Measurements from ENCODE around the gene IGSF6.
A peak's percentile ranks its signal among the peaks of the same experiment; 100 is the strongest.

Gene IGSF6

GRCh38 chr16:21645261-21645721 lies 7.1 kb downstream of the IGSF6 start:
- H3K4ac ChIP-seq (ENCODE audit: low read depth in 1 of 2, low read length in 2 of 2), result no peak overlapping the region
- no peak overlapping the region for H2AFZ ChIP-seq (ENCODE audit: low read depth, low read length)
- H3K4me1 ChIP-seq (ENCODE audit: control insufficient read depth, insufficient read depth, low read depth, low read length), result peaks cover 4% of the 10 kb centered on the region
- peak overlapping the region in 1 of 2 experiments; percentile 72 for H3K4me3 ChIP-seq (ENCODE audit: insufficient read depth in 1 of 2, low read depth in 1 of 2, low read length in 2 of 2)
- H4K91ac ChIP-seq (ENCODE audit: low read length), result no peak overlapping the region
- WGBS, result 87% methylated on average over 5 of the region's 9 CpGs
- no peak overlapping the region for H2BK5ac ChIP-seq (ENCODE audit: low read depth, low read length, poor library complexity, severe bottlenecking)
- peaks cover 35% of the 10 kb centered on the region for H3K79me1 ChIP-seq (replicated peaks; ENCODE audit: low read length, poor library complexity, severe bottlenecking)
- H3K27me3 ChIP-seq (ENCODE audit: control insufficient read depth in 1 of 2, insufficient read depth in 1 of 2, low read length in 2 of 2), result no peaks in the 10 kb centered on the region
- H2BK12ac ChIP-seq (ENCODE audit: low read length in 2 of 2), result no peak overlapping the region
- no peak overlapping the region for H3K18ac ChIP-seq (ENCODE audit: low read depth in 1 of 2, low read length in 2 of 2)
- no peak overlapping the region for H4K8ac ChIP-seq (ENCODE audit: low read length)
- no peak overlapping the region for H3K27ac ChIP-seq (ENCODE audit: low read length, poor library complexity, severe bottlenecking)
- H2BK15ac ChIP-seq (ENCODE audit: low read depth, poor library complexity, severe bottlenecking), result no peak overlapping the region
- H3K36me3 ChIP-seq (ENCODE audit: control insufficient read depth in 1 of 2, insufficient read depth in 2 of 2, low read depth in 1 of 2, low read length in 2 of 2), result peaks cover 12 to 13% of the 10 kb centered on the region in 2 experiments
- H2BK120ac ChIP-seq (ENCODE audit: low read depth, low read length), result no peak overlapping the region
- peak; percentile 62 for DNase-seq
- no peak overlapping the region for H2AK5ac ChIP-seq (ENCODE audit: low read length, severe bottlenecking)
- no peak overlapping the region for H3K23ac ChIP-seq (ENCODE audit: low read length in 2 of 2)
- H3K14ac ChIP-seq (ENCODE audit: low read length in 2 of 2), result no peak overlapping the region
- no peak overlapping the region for H3K4me2 ChIP-seq (ENCODE audit: low read length, poor library complexity, severe bottlenecking)
- H3K9ac ChIP-seq (ENCODE audit: low read length), result peak overlapping the region; percentile 83
- no peaks in the 10 kb centered on the region for H3K9me3 ChIP-seq (ENCODE audit: control insufficient read depth, low read length)

GRCh38 chr16:21644674-21645073 lies 7.7 kb downstream of the IGSF6 start:
- no peak overlapping the region for H2BK120ac ChIP-seq (ENCODE audit: low read depth, low read length)
- WGBS, result 97% methylated on average over 3 of the region's 4 CpGs

GRCh38 chr16:21643785-21644184 lies 8.6 kb downstream of the IGSF6 start:
- no peak overlapping the region for H2AK5ac ChIP-seq (ENCODE audit: low read length, severe bottlenecking)
- H3K9me3 ChIP-seq (ENCODE audit: control insufficient read depth, low read length), result no peaks in the 10 kb centered on the region
- no peak overlapping the region for H3K23ac ChIP-seq (ENCODE audit: low read length in 2 of 2)
- H3K4me1 ChIP-seq (ENCODE audit: control insufficient read depth, insufficient read depth, low read depth, low read length), result peaks cover 2% of the 10 kb centered on the region
- H3K27me3 ChIP-seq (ENCODE audit: control insufficient read depth in 1 of 2, insufficient read depth in 1 of 2, low read length in 2 of 2), result no peaks in the 10 kb centered on the region
- no peak overlapping the region for H4K8ac ChIP-seq (ENCODE audit: low read length)
- H3K9ac ChIP-seq (ENCODE audit: low read length), result no peak overlapping the region
- no peak overlapping the region for H2BK120ac ChIP-seq (ENCODE audit: low read depth, low read length)
- H3K4me2 ChIP-seq (ENCODE audit: low read length, poor library complexity, severe bottlenecking), result no peak overlapping the region
- no peak overlapping the region for H3K4ac ChIP-seq (ENCODE audit: low read depth in 1 of 2, low read length in 2 of 2)
- no peak overlapping the region for H2AFZ ChIP-seq (ENCODE audit: low read depth, low read length)
- H3K27ac ChIP-seq (ENCODE audit: low read length, poor library complexity, severe bottlenecking), result no peak overlapping the region
- DNase-seq, result no peak
- 98% methylated on average over 3 of the region's 3 CpGs for WGBS
- H2BK15ac ChIP-seq (ENCODE audit: low read depth, poor library complexity, severe bottlenecking), result no peak overlapping the region
- H3K4me3 ChIP-seq (ENCODE audit: insufficient read depth in 1 of 2, low read depth in 1 of 2, low read length in 2 of 2), result no peak overlapping the region
- H2BK12ac ChIP-seq (ENCODE audit: low read length in 2 of 2), result no peak overlapping the region
- peaks cover 28% of the 10 kb centered on the region for H3K79me1 ChIP-seq (replicated peaks; ENCODE audit: low read length, poor library complexity, severe bottlenecking)
- H3K14ac ChIP-seq (ENCODE audit: low read length in 2 of 2), result no peak overlapping the region
- H3K18ac ChIP-seq (ENCODE audit: low read depth in 1 of 2, low read length in 2 of 2), result no peak overlapping the region
- H4K91ac ChIP-seq (ENCODE audit: low read length), result no peak overlapping the region
- H3K36me3 ChIP-seq (ENCODE audit: control insufficient read depth in 1 of 2, insufficient read depth in 2 of 2, low read depth in 1 of 2, low read length in 2 of 2), result peaks cover 8 to 12% of the 10 kb centered on the region in 2 experiments
- H2BK5ac ChIP-seq (ENCODE audit: low read depth, low read length, poor library complexity, severe bottlenecking), result no peak overlapping the region

More at GRCh38 chr16:21644674-21645073, 7.7 kb downstream of the IGSF6 start:
- Histone ChIP-seq H2BK15ac (ENCODE audit: low read depth, poor library complexity, severe bottlenecking) (no peak overlapping the region), H3K14ac (ENCODE audit: low read length in 2 of 2) (no peak overlapping the region), H3K27ac (ENCODE audit: low read length, poor library complexity, severe bottlenecking) (no peak overlapping the region), H3K4ac (ENCODE audit: low read depth in 1 of 2, low read length in 2 of 2) (no peak overlapping the region), H2BK5ac (ENCODE audit: low read depth, low read length, poor library complexity, severe bottlenecking) (no peak overlapping the region), H2AFZ (ENCODE audit: low read depth, low read length) (no peak overlapping the region), H3K18ac (ENCODE audit: low read depth in 1 of 2, low read length in 2 of 2) (no peak overlapping the region), H3K4me3 (ENCODE audit: insufficient read depth in 1 of 2, low read depth in 1 of 2, low read length in 2 of 2) (peak overlapping the region in 1 of 2 experiments; percentile 72), H3K9ac (ENCODE audit: low read length) (peak overlapping the region; percentile 83), H3K27me3 (ENCODE audit: control insufficient read depth in 1 of 2, insufficient read depth in 1 of 2, low read length in 2 of 2) (no peaks in the 10 kb centered on the region), H3K36me3 (ENCODE audit: control insufficient read depth in 1 of 2, insufficient read depth in 2 of 2, low read depth in 1 of 2, low read length in 2 of 2) (peaks cover 12 to 13% of the 10 kb centered on the region in 2 experiments), H3K23ac (ENCODE audit: low read length in 2 of 2) (no peak overlapping the region), H3K9me3 (ENCODE audit: control insufficient read depth, low read length) (no peaks in the 10 kb centered on the region), H2BK12ac (ENCODE audit: low read length in 2 of 2) (no peak overlapping the region), H2AK5ac (ENCODE audit: low read length, severe bottlenecking) (no peak overlapping the region), H3K4me1 (ENCODE audit: control insufficient read depth, insufficient read depth, low read depth, low read length) (peaks cover 2% of the 10 kb centered on the region), H3K79me1 (replicated peaks; ENCODE audit: low read length, poor library complexity, severe bottlenecking) (peaks cover 32% of the 10 kb centered on the region), H4K8ac (ENCODE audit: low read length) (no peak overlapping the region), H3K4me2 (ENCODE audit: low read length, poor library complexity, severe bottlenecking) (no peak overlapping the region), H4K91ac (ENCODE audit: low read length) (no peak overlapping the region)
- DNase-seq, result no peak

GRCh38 chr16:21642861-21643260 lies 9.5 kb downstream of the IGSF6 start:
- H3K23ac ChIP-seq (ENCODE audit: low read length in 2 of 2), result no peak overlapping the region
- H4K91ac ChIP-seq (ENCODE audit: low read length), result no peak overlapping the region
- peaks cover 21% of the 10 kb centered on the region for H3K79me1 ChIP-seq (replicated peaks; ENCODE audit: low read length, poor library complexity, severe bottlenecking)
- H2AFZ ChIP-seq (ENCODE audit: low read depth, low read length), result no peak overlapping the region
- no peak overlapping the region for H3K4me3 ChIP-seq (ENCODE audit: insufficient read depth in 1 of 2, low read depth in 1 of 2, low read length in 2 of 2)
- H3K18ac ChIP-seq (ENCODE audit: low read depth in 1 of 2, low read length in 2 of 2), result no peak overlapping the region
- H3K9me3 ChIP-seq (ENCODE audit: control insufficient read depth, low read length), result no peaks in the 10 kb centered on the region
- H2BK5ac ChIP-seq (ENCODE audit: low read depth, low read length, poor library complexity, severe bottlenecking), result no peak overlapping the region
- H2AK5ac ChIP-seq (ENCODE audit: low read length, severe bottlenecking), result no peak overlapping the region
- H3K36me3 ChIP-seq (ENCODE audit: control insufficient read depth in 1 of 2, insufficient read depth in 2 of 2, low read depth in 1 of 2, low read length in 2 of 2), result peaks cover 7 to 12% of the 10 kb centered on the region in 2 experiments
- 100% methylated on average over 2 of the region's 7 CpGs for WGBS
- no peak overlapping the region for H3K27ac ChIP-seq (ENCODE audit: low read length, poor library complexity, severe bottlenecking)
- H3K4me1 ChIP-seq (ENCODE audit: control insufficient read depth, insufficient read depth, low read depth, low read length), result peaks cover 2% of the 10 kb centered on the region
- H3K9ac ChIP-seq (ENCODE audit: low read length), result no peak overlapping the region
- no peak overlapping the region for H2BK120ac ChIP-seq (ENCODE audit: low read depth, low read length)
- no peak overlapping the region for H2BK15ac ChIP-seq (ENCODE audit: low read depth, poor library complexity, severe bottlenecking)
- H4K8ac ChIP-seq (ENCODE audit: low read length), result no peak overlapping the region
- H2BK12ac ChIP-seq (ENCODE audit: low read length in 2 of 2), result no peak overlapping the region
- no peak for DNase-seq
- no peaks in the 10 kb centered on the region for H3K27me3 ChIP-seq (ENCODE audit: control insufficient read depth in 1 of 2, insufficient read depth in 1 of 2, low read length in 2 of 2)
- H3K4ac ChIP-seq (ENCODE audit: low read depth in 1 of 2, low read length in 2 of 2), result no peak overlapping the region
- H3K14ac ChIP-seq (ENCODE audit: low read length in 2 of 2), result no peak overlapping the region
- no peak overlapping the region for H3K4me2 ChIP-seq (ENCODE audit: low read length, poor library complexity, severe bottlenecking)
